GM18517 (cell line): ENCODE results near the gene RAP1GAP2.
"Not testable (repeated sequence)": the region's sequence is repeated elsewhere in the genome, so short reads cannot be mapped to it uniquely, and the experiment has no call there.

Experiments used
- ATAC-seq: cut with Tn5 transposase; IDR thresholded peaks from one replicate; pipeline ENCODE4 v1.9.1; 2021; ENCODE audit warnings: mild to moderate bottlenecking, moderate library complexity; ENCODE audit not compliant: unreplicated experiment

RAP1GAP2 gene

DNA sequence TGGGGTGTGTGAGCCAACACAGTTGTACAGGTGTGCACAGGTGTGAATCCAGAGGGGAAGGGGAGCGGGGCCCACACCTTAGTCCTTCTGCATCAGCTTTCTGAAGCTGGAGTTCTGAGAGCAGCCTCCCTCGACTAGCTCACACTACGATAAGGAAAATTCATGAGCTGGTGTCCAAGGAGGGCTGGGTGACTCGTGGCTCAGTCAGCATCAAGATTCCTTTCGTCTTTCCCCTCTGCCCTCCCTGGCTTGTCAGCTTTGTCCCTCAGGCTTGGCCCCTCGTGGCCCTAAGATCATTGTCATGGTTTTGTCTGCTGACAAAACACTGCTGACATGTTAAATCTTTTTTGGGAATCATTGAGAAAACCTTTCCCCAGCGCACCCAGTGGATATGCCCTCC is 219.7 kb downstream of the RAP1GAP2 start:
- ATAC-seq = no peak

DNA sequence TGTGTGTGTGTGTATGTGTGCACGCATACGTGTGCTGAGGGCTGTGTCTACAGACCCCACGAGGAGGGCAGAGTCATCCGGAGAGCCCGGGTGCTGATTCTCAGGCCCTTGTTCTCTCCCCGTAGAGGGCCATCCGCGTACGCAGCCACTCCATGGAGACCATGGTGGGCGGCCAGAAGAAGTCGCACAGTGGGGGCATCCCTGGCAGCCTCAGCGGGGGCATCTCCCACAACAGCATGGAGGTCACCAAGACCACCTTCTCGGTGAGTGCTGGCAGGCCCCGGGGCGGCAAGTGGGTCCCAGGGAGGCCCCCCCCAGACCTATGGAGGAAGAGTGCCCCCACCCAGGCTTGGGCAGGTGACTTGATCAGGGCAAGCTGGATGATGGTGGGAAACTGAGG is 221.7 kb downstream of the RAP1GAP2 start:
- no peak for ATAC-seq

DNA sequence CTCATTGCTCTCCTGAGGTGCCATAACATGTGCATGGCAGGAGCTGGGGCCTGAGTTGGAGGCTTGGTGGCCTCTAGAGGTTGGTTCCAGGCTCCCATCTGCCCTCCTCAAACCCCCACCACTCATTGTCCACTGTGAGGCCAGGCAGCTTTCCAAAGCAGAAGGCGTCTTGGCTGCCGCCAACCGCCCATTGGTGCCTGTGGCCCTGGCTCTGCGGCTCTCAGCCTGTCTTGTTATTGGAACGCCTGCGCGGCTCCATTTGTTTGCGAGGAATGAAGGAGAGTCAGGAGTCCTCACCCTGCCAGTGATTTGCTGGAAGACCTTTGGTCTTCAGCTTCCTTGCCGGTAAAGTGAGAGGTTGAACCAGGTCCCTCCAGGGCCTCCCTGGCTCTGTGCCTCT is 223.5 kb downstream of the RAP1GAP2 start:
- ATAC-seq = no peak

DNA sequence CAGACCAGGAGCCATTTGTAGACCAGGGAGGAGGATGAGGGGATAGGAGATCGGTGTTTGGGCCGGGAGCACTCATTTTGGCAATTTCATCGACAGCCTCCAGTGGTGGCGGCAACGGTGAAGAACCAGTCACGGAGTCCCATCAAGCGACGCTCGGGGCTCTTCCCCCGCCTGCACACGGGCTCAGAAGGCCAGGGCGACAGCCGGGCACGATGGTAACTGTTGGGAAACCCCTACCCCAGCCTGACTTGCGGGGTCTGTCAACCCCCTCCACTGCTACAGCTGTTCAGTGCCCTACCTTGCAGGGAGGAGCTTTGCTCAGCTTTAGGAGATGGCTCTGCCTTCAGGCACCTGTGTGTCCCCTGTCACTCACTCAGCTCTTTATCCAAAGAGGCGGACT is 224.1 kb downstream of the RAP1GAP2 start:
- ATAC-seq = no peak

DNA sequence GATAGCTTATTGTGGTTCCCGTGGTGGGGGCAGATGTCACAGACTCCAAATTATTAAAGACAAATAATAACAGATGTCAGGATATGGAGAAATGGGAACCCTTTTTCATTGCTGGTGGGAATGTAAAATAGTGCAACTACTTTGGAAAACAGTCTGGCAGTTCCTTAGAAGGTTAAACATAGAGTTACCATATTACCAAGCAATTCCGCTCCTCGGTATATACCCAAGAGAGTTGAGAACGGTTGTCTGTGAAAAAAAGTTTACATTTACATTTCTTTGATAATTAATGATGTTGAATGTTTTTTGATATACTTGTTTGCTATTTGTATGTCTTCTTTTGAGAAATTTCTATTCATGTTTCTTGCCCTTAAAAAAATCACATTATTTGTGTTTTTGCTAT is 226.0 kb downstream of the RAP1GAP2 start:
- no peak for ATAC-seq

DNA sequence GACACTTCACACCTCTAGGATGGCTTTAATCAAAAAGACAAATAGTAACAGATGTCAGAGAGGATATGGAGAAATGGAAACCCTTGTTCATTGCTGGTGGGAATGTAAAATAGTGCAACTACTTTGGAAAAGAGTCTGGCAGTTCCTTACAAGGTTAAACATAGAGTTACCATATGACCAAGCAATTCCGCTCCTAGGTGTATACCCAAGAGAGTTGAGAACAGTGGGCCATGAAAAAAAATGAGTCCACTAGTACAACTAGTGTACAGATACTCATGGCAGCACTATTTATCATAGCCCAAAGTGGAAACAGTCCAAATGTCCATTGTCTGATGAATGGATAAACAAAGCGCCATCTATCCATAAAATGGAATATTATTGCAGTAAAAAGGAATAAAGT is 228.1 kb downstream of the RAP1GAP2 start:
- no peak for ATAC-seq

DNA sequence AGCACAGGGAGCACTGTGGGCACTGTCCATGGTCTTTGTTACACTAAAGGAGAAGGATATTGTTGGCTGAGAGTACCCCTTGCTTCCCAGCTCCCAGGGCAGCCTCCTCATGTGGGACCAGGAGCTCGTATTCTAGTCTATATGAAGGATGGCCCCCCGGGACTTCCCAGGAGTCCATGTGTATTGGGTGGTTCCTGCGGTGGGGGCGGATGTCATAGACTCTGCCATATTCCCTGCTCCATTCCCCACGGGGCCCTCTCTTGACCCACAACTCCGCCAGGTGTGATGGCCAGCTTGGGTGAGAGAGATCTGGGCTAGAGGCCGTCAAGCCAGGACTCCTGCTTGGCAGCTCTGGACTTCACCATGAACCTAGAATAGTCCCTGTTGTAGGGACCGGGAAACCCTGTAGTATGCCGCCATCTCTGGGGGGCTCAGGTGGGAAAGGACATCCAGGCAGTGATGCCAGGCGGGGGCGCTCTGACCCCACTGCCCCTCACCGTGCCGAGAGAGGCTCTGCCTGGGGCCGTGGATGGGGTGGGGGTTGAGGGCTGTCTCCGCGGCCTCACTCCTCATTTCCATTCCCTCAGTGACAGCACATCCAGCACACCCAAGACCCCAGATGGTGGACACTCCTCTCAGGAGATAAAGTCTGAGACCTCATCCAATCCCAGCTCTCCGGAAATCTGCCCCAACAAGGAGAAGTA is 229.3 kb downstream of the RAP1GAP2 start:
- no peak for ATAC-seq

DNA sequence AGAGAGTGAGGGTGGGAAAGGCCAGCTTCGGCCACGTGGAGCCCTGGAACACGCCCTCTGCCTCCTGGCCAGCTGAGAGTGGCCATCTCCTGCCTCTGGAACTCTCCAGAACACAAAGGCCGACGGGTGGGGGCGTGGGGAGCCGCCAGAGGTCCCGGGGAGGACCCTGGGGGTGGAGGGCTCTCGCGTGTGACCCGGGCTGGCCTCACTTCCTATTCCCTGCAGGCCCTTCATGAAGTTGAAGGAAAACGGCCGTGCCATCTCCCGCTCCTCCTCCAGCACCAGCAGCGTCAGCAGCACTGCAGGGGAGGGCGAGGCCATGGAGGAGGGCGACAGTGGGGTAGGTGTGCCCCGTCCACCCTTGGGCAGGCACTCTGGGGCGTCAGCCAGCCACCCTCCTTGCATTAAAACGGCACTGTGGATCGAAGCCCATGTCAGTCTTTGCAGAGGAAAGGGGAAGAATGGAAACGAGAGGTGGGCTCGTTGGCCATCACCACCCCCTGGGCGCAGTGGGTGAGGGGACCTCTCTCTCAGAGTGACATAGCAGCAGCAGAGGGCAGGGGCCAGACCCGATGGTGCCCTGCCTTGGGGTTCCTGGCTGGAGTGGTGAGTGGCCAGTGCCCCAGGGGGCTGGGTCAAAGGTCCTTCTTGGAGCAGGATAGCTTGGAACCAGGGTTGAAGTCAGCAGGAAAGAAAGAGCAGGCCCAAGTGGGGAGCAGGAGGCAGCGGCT is 230.1 kb downstream of the RAP1GAP2 start:
- ATAC-seq = no peak

DNA sequence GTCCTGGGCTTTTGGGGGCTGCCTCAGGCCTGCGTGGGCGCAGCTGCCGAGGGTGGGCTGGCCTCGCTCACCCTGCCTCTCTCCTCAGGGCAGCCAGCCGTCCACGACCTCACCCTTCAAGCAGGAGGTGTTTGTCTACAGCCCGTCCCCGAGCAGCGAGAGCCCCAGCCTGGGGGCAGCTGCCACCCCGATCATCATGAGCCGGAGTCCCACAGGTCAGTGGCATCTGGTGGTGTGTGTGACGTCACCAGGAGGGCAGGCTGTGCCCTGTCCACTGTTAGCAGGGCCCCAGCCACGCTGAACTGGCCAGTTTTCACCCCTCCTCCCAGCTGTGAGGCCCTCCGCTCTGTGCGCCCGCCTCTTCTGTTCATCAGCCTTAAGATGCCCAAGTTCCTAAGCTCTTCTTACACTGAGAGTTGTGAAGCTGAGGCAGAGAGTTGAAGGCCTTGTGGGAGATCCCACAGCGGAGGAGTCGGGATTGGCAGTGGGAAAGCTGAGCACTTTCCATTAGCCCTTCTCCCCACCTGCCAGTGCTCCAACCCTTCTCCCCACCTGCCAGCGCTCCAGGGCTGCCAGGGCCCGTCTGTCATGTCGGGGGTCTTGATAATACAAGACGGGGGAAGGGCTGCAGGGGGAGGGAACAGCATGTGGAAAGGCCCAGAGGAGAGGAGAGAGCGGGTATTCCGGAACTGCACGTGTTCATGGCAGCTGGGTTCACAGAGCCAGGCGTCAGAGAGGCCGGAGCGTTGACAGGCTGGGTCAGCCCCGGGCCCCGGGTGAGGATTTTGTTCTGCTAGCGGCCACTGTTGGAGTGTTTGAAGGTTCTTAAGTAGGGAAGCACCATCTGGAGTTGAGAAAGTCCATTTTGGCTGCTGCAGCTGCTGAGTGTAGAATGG is 230.9 kb downstream of the RAP1GAP2 start:
- no peak for ATAC-seq

DNA sequence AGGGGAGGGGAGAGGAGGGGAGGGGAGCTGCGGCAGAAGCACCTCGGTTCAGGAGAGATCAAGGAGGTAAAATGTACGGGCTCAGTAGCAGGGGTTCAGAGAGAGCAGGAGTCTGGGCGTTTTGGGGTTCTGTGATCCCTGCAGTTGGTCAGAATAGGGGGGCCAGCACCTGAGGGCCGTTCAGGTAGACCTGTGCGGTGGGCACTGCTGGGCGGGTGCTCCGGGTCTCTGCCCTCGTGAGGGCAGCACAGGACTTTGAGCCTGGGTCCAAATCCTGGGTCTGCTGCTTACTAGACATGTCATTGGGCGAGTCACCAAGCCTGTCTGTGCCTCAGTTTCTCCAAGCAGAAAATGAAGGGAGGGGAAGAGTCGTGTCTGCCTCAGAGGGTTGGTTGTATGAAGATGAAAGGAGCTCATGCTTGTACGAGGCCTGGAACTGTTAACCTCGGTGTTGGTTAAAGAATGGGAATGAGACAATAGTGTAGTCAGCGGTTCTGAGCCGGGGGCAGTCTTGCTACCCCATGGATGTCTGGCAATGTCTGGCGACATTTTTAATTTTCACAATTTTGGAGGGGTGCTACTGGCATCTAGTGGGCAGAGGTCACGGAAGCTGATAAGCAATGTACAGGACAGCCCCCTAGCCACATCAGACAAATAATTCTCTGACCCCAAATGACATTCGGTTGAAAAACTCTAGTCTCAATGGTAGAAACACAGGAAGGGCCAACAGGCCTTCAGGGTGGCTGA is 231.7 kb downstream of the RAP1GAP2 start:
- no peak for ATAC-seq

DNA sequence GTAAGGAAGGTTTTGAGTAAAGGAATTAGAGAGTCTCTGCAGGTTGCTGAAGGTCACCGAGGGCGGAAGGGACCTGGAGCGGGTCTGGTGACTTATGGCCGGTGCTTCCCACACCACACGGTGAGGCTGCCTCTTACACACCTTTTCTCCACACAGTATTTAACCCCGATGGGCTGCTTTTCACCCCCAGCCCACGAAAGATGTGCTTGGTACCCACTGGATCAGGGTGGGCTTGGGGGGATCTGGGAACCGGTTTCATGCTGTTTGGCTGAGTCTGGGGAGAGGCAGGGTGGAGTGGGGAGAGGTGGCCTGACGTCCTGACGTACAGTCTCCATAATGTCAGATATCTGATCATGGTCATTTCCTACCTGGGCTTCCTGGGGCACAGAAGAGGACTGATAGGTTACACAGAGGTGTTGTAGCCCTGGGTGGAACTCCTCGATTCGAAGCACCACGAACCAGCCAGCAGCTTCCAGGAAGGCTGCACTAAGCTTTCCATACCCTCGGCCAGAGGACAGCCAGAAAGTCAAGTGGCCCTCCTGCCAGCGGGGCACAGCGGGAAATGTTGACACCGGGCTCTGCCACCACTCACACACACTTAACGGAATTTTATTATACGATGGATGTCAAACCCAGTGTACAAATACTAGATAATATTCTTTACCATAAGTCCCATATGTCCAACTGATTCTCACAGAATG is 233.1 kb downstream of the RAP1GAP2 start:
- ATAC-seq = no peak

DNA sequence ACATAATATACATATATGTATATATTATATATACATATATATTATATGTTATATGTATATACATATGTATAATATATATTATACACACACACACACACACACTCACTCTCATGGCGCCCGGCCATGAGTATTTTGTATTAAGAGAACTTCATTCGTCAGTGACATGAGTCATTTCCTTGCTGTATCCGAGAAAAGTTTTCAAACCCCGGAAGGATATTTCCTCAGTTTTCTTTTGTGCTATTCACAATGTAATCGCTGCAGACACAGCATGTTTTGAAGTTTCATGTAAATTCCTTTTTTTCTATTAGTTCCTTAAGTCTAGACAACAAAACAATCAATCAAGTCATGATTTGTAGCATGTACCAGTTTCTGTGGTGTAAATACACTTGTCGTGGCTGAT is 233.9 kb downstream of the RAP1GAP2 start:
- ATAC-seq = no peak

DNA sequence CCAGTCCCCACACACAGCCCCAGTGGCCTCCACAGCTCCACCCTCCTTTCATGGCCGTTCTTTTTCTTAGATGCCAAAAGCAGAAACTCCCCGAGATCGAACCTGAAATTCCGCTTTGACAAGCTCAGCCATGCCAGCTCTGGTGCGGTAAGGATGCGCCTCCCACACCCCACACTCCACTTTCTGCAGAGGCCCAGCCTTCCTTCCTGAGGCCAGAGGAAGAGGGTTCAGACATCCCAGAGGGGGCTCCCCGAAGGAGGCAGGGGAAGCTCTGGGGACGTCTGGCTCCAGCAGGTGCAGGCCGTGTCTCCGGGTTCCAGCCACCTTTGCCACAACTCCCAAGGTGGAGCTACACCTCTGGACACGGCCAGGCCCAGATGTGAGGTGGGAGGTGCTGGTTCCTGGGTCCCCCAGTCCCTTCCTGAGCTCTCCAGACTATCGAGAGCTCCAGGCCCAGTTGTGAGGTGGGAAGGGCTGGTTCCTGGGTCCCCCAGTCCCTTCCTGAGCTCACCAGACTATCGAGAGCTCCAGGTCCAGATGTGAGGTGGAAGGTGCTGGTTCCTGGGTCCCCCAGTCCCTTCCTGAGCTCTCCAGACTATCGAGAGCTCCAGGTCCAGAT is 234.7 kb downstream of the RAP1GAP2 start:
- ATAC-seq = not testable (repeated sequence)

DNA sequence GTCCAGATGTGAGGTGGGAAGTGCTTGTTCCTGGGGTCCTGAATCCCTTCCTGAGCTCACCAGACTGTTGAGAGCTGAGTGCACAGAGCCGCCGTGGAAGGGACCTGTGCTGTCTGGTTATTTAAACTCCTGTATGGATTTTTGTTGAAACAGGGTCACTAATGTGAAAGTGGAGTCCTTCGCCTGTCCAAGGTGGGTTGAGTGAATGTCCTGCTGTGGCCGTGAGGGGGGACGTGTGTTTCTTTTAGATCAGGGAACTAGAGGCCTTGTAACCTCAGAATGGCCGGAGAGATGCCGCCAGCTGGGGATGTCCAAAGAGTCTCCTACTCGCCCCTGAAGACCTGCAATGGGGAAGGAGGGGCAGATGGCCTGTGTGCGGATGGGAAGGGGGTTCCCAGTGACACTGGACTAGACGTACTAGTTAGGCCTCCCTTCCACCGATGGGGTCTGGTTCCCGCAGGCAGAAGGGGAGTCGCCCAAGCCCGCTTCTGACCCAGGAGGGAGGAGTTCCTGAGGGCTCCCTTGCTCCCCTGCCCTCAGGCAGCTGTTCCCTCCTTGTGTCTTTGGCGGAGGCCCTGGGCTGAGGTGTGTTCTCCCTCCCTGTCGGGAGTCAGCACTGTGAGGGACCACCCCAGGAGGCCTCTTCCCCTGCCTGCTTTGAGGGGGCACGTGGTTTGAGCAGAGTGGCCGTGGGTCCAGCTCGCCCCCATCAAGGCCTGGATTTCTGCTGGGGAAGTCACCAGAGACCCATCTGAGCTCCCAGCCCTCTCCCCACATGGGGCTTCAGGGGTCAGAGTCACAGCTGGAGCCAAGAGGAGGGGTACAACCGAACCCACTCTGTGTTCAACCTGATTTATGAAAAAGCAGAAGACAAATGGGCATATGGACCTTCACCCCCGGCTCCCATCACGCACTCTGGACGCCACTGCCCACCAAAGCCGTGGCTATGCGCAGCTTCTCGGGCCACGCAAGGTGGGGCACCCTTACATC is 236.3 kb downstream of the RAP1GAP2 start:
- ATAC-seq = no peak

DNA sequence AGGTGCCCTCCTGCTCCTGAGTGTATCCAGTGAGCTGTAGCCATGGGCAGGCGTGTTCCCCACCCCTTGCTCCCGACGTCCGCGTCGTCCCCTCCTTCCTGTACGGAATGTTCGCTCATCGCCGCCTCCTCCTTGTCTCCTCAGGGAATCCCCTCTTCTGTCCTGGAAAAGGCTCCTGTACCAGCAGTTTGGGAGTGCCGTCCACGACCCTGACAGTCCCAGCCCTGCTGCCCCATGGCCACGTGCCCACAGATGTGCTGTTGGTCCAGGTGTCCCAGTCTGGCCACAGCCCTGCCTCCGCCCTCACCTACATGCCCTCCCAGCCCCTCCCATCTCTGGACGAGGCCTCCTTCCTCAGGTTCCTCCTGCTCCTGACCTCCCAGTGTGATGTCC is 237.0 kb downstream of the RAP1GAP2 start:
- ATAC-seq = no peak

DNA sequence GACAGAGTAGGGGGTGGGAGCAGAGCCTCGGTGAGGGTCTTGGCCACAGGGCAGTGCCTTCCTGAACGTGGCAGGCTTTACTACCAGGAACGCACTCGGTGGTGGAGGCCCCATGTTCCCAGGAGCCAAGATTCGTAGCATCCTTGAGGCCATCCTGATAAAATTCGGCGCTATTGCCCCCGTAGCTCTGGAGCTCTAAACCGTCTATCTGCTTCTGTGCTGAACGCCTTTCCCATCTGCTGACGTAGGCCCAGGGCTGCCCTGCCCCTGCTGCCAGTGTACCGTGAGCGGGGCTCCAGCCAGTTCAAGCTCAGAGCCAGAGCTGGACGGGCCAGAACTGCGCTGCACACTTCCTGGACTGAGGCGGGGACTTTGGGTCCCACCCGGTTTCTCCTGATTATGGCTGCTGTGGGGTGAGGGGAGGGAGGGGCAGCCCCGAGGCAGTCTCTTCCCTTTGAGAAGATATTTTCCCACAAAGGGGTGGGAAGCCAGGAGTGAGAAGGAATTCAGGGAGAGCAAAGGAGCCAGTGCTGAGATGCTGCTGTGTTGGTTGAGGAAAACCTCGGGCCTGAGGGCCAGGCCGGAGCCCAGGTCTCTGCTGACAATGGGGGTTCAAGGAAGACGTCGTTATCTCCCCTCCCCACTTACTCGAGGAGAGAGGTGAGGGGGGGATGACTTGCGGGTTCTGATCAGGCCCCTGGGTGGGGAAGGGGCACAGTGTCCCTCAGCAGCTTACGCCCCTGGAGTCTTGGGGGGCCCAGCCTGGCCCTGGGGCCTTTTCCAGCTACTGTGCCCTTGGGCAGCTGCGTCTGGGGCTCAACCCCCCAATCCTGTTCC is 237.7 kb downstream of the RAP1GAP2 start:
- ATAC-seq = no peak

DNA sequence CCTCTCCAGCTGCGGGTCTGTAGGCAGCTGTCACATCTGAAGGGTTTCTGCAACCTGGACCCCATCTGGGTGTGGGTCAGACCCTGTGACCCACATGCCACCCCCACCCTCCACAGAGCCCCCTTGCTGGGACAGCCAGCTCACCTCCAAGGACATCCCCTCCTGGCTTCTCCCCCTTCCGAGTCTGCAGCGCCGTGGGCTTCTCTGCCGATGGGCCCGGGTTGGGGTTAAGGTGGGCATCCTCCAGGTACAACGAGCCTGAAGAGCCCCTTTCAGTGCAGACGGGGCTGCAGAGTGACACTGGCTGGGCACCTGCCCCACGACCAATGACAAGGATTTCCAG is 238.3 kb downstream of the RAP1GAP2 start:
- no peak for ATAC-seq
